ENCODE measurements around the gene FEM1B.

- TF ChIP-seq OSR1 (CRISPR knock-in tag; IDR thresholded peaks at IDR 0.05) (no peak), ZNF8 (CRISPR knock-in tag; IDR thresholded peaks at IDR 0.05) (no peak), ZC3H10 (CRISPR knock-in tag; IDR thresholded peaks at IDR 0.05) (no peak), ARNTL (CRISPR knock-in tag; IDR thresholded peaks at IDR 0.05; ENCODE audit: borderline replicate concordance, low read depth) (no peak), ZFP30 (CRISPR knock-in tag; IDR thresholded peaks at IDR 0.05) (no peak)
Measured at GRCh38 chr15:68289621-68290352, 12.2 kb downstream of the FEM1B start.

All from SK-N-SH treated with all-trans-retinoic acid at 6 μM for 48 hours (cell line).